GM23248 (cell line): ENCODE measurements around the gene IFFO2. TPM values are rescaled to one million over a fixed set of nuclear protein-coding genes. Genes with fewer than 3 reads are reported as not detected.

Experiments
- DNase-seq: peaks from one replicate; pipeline ENCODE4 v3.0.0-alpha.2; 2015
- H2AFZ ChIP-seq: fragments of 200-600 bp; sonication (generic); 2 replicates; pipeline ENCODE4 v1.6.1; 2016; ENCODE audit warnings: antibody characterized with exemption
- H3F3A ChIP-seq: fragments of 200-600 bp; sonication (generic); 2 replicates; pipeline ENCODE4 v1.6.1; 2016; ENCODE audit warnings: mild to moderate bottlenecking, antibody characterized with exemption, mixed run types; ENCODE audit not compliant: insufficient read depth
- H3K27ac ChIP-seq: fragments of 200-600 bp; sonication (generic); 2 replicates; pipeline ENCODE4 v1.5.1; 2016; ENCODE audit warnings: mild to moderate bottlenecking
- H3K27me3 ChIP-seq: fragments of 200-600 bp; sonication (generic); replicated peaks from 2 replicates; pipeline ENCODE4 v1.6.1; 2016; ENCODE audit warnings: mild to moderate bottlenecking; ENCODE audit not compliant: insufficient read depth
- H3K36me3 ChIP-seq: fragments of 200-600 bp; sonication (generic); 2 replicates; pipeline ENCODE4 v1.6.1; 2016; ENCODE audit warnings: low read depth, mild to moderate bottlenecking
- H3K4me1 ChIP-seq: fragments of 200-600 bp; sonication (generic); 2 replicates; pipeline ENCODE4 v1.6.1; 2016; ENCODE audit warnings: mild to moderate bottlenecking; ENCODE audit not compliant: insufficient read depth
- H3K4me2 ChIP-seq: fragments of 200-600 bp; sonication (generic); one replicate; pipeline ENCODE4 v1.6.1; 2016; ENCODE audit warnings: mild to moderate bottlenecking; ENCODE audit not compliant: unreplicated experiment
- H3K4me3 ChIP-seq: fragments of 200-600 bp; sonication (generic); 2 replicates; pipeline ENCODE4 v1.5.1; 2016; ENCODE audit warnings: mild to moderate bottlenecking
- H3K79me2 ChIP-seq: fragments of 200-600 bp; sonication (generic); 2 replicates; pipeline ENCODE4 v1.6.1; 2016; ENCODE audit warnings: mild to moderate bottlenecking; ENCODE audit not compliant: insufficient read depth
- H3K9ac ChIP-seq: fragments of 200-600 bp; sonication (generic); 2 replicates; pipeline ENCODE4 v1.6.1; 2016; ENCODE audit warnings: mild to moderate bottlenecking
- H3K9me2 ChIP-seq: fragments of 200-600 bp; sonication (generic); 2 replicates; pipeline ENCODE4 v1.6.1; 2016; ENCODE audit warnings: mixed run types, mild to moderate bottlenecking, moderate library complexity; ENCODE audit not compliant: insufficient read depth
- H3K9me3 ChIP-seq: fragments of 200-600 bp; sonication (generic); one replicate; pipeline ENCODE4 v1.6.1; 2017; ENCODE audit warnings: low read depth
- H4K20me1 ChIP-seq: fragments of 200-600 bp; sonication (generic); 2 replicates; pipeline ENCODE4 v1.6.0; 2016; ENCODE audit not compliant: insufficient read depth
- EZH2 ChIP-seq: fragments of 200-600 bp; sonication (generic); IDR thresholded peaks from 2 replicates; pipeline ENCODE4 v1.6.1; 2018; ENCODE audit warnings: antibody characterized with exemption, mild to moderate bottlenecking; ENCODE audit not compliant: insufficient read depth, poor library complexity, severe bottlenecking
- EZH2phosphoT487 ChIP-seq: fragments of 200-600 bp; sonication (generic); IDR thresholded peaks from 2 replicates; pipeline ENCODE4 v1.6.1; 2018; ENCODE audit warnings: antibody characterized with exemption, moderate library complexity, mild to moderate bottlenecking, low read depth; ENCODE audit not compliant: insufficient read depth
- WGBS, 2 experiments: methylation state at CpG; one replicate each; pipeline ENCODE4 v1.1.6; 2015 to 2017; ENCODE audit warnings: low lambda C conversion rate in 2 of 2, low coverage in 1 of 2; ENCODE audit errors: missing lambda C conversion rate in 2 of 2; 5-methylcytosine and 5-hydroxymethylcytosine counted together
- in situ Hi-C: fragments of 300-500 bp; cut with MboI; formaldehyde crosslinking; loops from 2 replicates; pipeline ENCODE4 v1.15.0; 2020
- polyA plus RNA-seq: library from polyadenylated mRNA; unstranded; fragments of >200 nt; fragmentation: Nextera tagmentation; extraction: Ambion mirVana; gene quantifications from 2 replicates; pipeline ENCODE4 v1.2.1, GENCODE V29; 2016
- total RNA-seq: library from RNA; depleted of rRNA; stranded (reverse); fragments of >200 nt; shearing (Covaris generic); gene quantifications from 2 replicates; pipeline ENCODE4 v1.2.3, GENCODE V29; 2014

The IFFO2 gene
- total and polyA plus RNA-seq, 2 experiments from 2014 or later = 0.60 to 12.8 TPM

DNA sequence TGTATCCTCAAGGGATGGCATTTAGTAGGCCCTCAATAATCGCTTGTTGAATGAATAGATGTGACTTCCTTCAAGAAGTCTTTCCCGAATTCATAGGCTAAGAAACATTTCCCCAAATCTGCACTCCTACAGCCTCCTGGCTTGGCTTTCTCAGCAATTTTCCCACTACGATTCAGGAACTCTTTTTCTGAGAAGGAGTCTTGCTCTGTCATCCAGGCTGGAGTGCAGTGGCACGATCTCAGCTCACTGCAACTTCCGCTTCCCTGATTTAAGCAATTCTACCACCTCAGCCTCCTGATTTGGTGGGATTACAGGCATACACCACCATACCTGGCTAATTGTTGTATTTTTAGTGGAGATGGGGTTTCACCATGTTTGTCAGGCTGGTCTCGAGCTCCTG, 37.9 kb upstream of the IFFO2 start:
- Histone ChIP-seq H3K36me3 (no peaks in the 10 kb centered on the region), H3K9me2 (no peaks in the 10 kb centered on the region), H3K9ac (no peak overlapping the region), H3K4me2 (no peak overlapping the region), H3K4me1 (no peaks in the 10 kb centered on the region), H3K9me3 (no peaks in the 10 kb centered on the region), H3K79me2 (no peaks in the 10 kb centered on the region), H3K27ac (no peak overlapping the region), H4K20me1 (no peaks in the 10 kb centered on the region), H3K27me3 (no peaks in the 10 kb centered on the region), H2AFZ (no peak overlapping the region), H3K4me3 (no peak overlapping the region), H3F3A (no peaks in the 10 kb centered on the region)
- 71 to 82% methylated on average over 6 of the region's 6 CpGs for WGBS, 2 experiments
- TF ChIP-seq EZH2phosphoT487 = no peak
- TF ChIP-seq EZH2 = no peak
- in situ Hi-C loops = no loop called here
- no peak for DNase-seq

DNA sequence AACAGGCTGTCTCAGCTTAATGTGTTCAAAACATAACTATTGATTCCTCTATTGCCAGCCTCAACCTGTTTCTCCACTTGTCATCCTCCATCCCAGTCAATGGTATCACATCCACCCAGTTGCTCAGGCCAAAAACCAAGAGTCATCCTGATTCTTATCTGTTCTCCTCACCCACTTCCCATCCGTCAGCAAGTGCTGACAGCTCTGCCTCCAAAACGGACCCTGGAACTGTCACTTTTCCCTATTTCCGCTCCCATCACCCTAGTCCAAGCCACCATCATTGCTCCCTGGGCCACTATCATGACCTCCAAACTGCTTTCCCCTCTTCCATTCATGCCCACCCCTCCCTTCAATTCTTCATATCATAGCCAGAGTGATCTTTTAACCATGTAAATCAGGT, 36.2 kb upstream of the IFFO2 start:
- Histone ChIP-seq H4K20me1 (no peaks in the 10 kb centered on the region), H3K9me3 (no peaks in the 10 kb centered on the region), H3K4me1 (no peaks in the 10 kb centered on the region), H2AFZ (no peak overlapping the region), H3K36me3 (no peaks in the 10 kb centered on the region), H3K79me2 (no peaks in the 10 kb centered on the region), H3K4me3 (no peak overlapping the region), H3K9me2 (no peaks in the 10 kb centered on the region), H3K9ac (no peak overlapping the region), H3K27ac (no peak overlapping the region), H3K27me3 (no peaks in the 10 kb centered on the region; the same call in 1 of the 2 replicates), H3F3A (no peaks in the 10 kb centered on the region), H3K4me2 (no peak overlapping the region)
- TF ChIP-seq EZH2phosphoT487 (no peak), EZH2 (no peak)
- no peak for DNase-seq
- 60 to 64% methylated on average over 3 of the region's 3 CpGs for WGBS, 2 experiments
- in situ Hi-C loops = no loop called here

DNA sequence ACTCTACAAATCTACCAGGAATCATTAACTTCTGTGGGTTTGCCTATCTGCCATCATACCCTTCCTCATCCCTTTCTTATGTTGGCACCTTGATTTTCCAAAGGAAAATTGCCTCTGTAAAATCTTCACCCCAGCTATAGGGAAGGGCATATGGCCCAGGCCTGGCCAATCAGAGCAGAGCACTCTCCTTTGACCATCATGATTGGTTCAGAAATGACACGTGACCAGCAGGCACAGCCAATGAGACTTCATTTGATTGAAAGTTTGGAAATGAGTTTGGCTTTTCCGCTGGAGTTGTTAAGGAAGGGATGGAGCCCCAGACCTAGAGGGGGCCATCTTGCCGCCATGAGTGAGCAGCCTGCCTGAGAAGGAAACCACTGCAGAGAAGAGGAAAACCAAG, 35.1 kb upstream of the IFFO2 start:
- Histone ChIP-seq H3K36me3 (no peaks in the 10 kb centered on the region), H3K4me2 (no peak overlapping the region), H3K9me3 (no peaks in the 10 kb centered on the region), H3K4me1 (no peaks in the 10 kb centered on the region), H4K20me1 (no peaks in the 10 kb centered on the region), H3K4me3 (no peak overlapping the region), H3K27me3 (no peaks in the 10 kb centered on the region; the same call in 1 of the 2 replicates), H3K27ac (no peak overlapping the region), H3K9me2 (no peaks in the 10 kb centered on the region), H3K79me2 (no peaks in the 10 kb centered on the region), H3F3A (no peaks in the 10 kb centered on the region), H2AFZ (no peak overlapping the region), H3K9ac (no peak overlapping the region)
- TF ChIP-seq EZH2phosphoT487 (no peak), EZH2 (no peak)
- WGBS, 2 experiments = 80 to 84% methylated on average over 3 of the region's 3 CpGs
- no peak for DNase-seq
- in situ Hi-C loops = no loop called here

DNA sequence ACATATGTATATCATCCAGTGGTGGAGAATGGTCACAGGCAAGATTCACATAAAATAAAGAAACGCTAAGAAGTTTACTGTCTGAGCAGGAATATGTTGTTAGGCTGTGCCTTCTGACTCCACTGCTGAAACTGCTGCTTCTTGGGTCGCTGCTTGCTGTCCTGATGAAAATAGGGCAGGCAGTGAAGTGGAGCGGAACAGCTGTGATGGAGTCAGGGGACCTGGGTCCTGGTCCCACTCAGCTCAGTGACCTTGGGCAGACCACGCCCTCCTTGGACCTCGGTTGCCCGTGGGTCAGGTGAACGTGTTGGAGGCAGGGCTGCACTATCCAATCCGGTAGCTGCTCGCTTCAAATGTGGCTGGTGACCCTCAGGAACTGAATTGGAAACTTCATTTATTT, 33.4 kb upstream of the IFFO2 start:
- Histone ChIP-seq H3K36me3 (no peaks in the 10 kb centered on the region), H3K4me1 (no peaks in the 10 kb centered on the region), H3K9ac (no peak overlapping the region), H3K27ac (no peak overlapping the region), H2AFZ (no peak overlapping the region), H3K9me3 (no peaks in the 10 kb centered on the region), H3K4me3 (no peak overlapping the region), H3K27me3 (no peaks in the 10 kb centered on the region; the same call in 1 of the 2 replicates), H3K79me2 (no peaks in the 10 kb centered on the region), H3K9me2 (no peaks in the 10 kb centered on the region), H3K4me2 (no peak overlapping the region), H4K20me1 (no peaks in the 10 kb centered on the region), H3F3A (no peaks in the 10 kb centered on the region)
- WGBS, 2 experiments = 58 to 59% methylated on average over 9 of the region's 9 CpGs
- in situ Hi-C loops = no loop called here
- DNase-seq = no peak
- TF ChIP-seq EZH2 (no peak), EZH2phosphoT487 (no peak)

DNA sequence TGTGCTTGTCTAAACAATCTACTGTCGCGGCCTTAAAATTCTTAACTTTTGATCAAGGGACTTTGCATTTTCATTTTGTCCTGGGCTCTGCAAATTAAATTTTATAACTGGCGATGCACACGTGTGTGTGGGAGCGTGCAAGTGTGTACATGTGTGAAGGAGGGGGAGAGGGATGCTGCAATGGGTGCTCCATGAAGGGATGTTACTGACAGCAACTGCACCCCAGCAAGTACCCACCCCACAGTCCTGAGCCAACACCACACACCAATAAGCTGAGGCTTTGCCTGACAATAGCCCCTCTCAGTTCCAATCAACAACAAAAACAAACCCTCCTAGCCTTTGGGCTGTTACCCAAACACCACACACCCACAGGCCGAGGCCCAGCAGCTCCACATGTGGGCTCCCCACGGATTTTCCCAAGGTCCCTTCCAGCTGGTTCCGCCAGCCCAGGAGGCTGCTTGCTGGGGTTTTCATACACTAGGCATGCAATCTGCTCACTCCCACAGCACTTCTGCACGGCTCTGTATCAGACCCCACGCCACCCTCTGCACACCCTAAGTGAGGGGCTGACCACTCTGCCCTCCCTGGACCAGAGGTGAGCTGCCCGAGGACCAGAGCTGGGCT, 32.8 kb upstream of the IFFO2 start:
- TF ChIP-seq EZH2 (no peak), EZH2phosphoT487 (no peak)
- in situ Hi-C loops = no loop called here
- H4K20me1 ChIP-seq = no peaks in the 10 kb centered on the region

More for the DNA sequence above, 32.8 kb upstream of the IFFO2 start:
- Histone ChIP-seq H3F3A (no peaks in the 10 kb centered on the region), H2AFZ (no peak overlapping the region), H3K27ac (no peak overlapping the region), H3K4me2 (no peak overlapping the region), H3K9ac (no peak overlapping the region), H3K79me2 (no peaks in the 10 kb centered on the region), H3K9me2 (no peaks in the 10 kb centered on the region), H3K9me3 (no peaks in the 10 kb centered on the region), H3K4me3 (no peak overlapping the region), H3K36me3 (no peaks in the 10 kb centered on the region), H3K27me3 (no peaks in the 10 kb centered on the region; the same call in 1 of the 2 replicates), H3K4me1 (no peaks in the 10 kb centered on the region)
- 71 to 75% methylated on average over 11 of the region's 11 CpGs for WGBS, 2 experiments
- DNase-seq = no peak
